HG03196 (cell line): ENCODE data around the gene TLE1.

Source experiments
- ATAC-seq: cut with Tn5 transposase; IDR thresholded peaks from one replicate; pipeline ENCODE4 v1.9.1; 2021; ENCODE audit not compliant: unreplicated experiment

The TLE1 gene

DNA sequence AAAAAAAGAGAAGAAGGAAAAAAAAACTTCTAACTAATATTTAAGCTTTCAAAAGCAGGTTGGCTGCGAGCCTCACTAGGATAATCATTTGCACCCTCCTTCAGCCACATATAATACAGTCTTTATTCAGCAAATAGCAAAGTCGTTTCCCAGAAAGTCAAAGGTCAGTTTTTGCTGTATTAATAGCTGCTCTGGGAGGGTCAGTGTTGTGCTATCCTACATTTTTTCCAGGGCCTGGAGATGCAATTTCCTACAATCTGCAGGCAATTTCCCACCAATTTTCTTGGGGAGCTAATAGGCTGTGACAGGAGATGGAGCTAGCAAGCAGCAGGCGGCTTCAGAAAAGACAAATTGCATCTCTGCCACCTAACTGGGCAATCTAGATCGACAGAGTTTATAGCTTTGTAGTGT, 136.8 kb downstream of the TLE1 start:
- ATAC-seq, result no peak

DNA sequence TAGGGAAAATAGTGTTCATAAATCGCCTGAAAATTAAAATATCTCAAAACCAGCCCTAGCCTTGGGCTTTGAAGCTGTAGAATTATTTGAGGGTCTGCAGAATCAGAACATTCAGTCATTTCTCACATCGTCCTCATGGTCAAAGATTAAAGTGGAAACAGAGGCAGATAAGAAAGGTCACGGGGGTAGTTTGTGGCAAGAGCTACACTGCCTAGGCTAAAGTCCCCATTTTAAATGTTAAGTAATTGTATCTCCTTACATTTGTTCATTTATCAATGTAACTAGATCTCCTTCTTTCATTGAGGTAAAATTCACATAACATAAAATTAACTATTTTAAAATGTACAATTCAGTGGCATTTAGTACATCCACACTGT, 139.2 kb downstream of the TLE1 start:
- no peak for ATAC-seq

DNA sequence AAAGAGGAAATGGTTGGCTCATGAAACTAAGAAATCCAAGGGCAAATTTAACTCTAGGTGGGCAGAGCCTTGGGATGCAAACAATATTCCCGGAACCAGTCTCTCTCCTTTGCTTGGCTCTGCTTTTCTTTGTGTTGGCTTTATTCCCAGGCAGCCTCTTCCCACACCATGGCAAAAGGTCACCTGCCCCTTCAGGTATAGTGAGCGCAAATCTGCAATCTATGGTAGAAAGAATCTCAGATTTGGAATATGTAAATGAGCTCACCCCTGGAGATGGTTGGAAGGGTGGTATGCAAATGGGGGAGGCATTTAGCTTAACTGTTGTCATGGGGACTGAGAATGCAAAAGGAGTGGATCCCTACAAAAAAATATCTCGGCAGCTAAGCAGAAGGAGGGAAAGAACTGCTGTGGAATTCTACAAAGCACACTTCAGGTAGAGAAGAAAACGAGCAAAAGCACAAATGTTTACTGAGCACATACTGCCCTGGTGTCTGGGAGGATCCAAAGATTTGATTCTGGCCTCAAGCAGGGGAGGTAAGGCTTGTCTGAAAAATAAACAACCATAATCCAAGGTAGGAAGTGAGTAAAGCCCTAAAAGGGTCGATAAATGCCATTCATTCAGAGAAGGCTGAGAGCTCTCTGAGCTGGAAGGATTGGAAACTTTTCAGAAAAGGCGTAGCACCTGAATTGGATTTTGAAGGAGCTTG, 139.7 kb downstream of the TLE1 start:
- ATAC-seq, result no peak

DNA sequence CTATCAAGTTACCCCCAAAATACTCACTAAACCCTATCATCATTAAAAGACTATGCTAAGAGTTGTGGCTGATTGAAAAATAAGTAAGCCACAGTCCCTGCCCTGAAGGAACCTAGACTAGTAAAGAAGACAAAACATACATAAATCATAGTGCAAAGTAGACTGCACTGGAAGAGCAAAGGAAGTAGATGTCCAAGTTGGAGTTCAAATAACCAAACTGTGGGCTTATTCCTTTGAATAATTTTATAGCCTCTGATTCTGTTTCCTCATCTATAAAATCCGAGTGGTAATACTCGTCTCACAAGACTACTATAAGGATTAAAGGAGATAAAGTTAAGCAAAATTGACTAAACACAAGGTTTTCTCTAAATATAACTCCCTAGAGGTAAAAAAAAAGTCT, 140.4 kb downstream of the TLE1 start:
- ATAC-seq, result no peak

DNA sequence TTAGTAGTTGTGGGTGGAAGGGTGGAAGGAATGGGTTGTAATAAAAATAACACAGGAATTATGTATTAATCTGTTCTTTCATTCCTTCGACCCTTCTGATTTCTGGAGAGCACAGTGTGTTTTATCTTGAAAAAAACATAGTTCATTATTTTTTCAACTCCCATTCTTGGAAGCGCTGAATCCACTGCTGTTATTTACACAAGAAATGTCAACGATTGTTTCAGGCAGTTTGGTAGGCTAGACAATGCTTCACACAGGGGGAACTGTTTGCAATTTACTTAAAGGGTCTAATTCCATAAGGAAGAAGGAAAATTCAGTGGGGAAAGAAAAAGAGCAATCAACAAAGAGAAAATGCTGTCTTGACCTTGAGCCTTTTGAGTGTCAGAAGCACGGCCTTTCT, 142.9 kb downstream of the TLE1 start:
- ATAC-seq, result no peak

DNA sequence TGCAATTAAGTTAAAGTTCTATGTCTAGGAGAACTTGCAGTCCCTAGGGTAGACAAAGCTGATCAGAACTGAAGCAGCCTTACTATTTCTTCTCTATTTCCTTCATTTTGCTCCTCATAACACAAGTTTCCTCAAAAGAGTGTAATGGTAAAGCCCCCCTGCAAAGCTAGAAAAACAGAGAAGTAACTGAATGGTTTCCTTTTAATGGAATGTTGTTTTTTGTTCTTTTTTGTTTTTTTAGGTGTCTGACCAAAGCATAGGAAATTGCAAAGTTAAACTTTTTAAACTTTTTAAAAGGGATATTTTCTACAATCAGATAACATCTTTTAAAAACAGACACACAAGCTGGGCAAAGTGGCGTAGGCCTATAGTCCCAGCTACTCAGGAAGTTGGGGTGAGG, 145.7 kb downstream of the TLE1 start:
- no peak for ATAC-seq

DNA sequence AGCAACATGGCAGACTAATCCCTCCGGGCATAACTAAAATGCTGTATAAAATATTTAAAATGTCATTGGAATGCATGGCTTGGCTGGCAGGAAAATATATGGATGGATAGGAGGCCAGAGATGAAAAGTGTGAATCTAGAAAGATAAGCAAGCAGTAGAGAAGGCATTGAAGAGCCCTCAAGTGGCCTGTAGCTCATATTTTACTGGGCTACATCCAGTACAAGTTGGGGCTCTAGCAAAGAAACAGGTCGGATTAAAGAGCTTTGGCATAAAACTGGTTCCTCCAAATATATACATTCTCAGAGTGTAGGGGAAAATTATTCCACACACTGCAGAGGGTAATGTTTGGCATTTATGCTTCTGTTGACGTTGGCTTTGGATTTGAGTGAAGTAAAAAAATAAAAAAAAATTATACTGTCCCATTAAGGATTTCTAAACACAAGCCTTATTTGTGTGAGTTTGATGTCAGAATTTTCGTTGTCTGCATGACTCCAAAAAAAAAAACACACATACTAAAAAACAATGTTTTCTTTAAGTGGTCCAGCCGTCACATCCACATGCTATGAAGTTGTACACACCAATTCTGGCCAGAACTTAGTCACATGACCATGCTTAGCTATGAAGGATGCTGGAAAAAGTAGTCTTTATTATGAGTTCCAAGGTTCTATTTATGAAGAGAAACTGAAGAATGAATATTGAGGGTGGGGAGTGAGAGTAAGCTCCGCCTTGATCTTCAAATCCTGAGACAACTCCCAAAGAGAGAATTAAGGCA, 147.0 kb downstream of the TLE1 start:
- no peak for ATAC-seq

DNA sequence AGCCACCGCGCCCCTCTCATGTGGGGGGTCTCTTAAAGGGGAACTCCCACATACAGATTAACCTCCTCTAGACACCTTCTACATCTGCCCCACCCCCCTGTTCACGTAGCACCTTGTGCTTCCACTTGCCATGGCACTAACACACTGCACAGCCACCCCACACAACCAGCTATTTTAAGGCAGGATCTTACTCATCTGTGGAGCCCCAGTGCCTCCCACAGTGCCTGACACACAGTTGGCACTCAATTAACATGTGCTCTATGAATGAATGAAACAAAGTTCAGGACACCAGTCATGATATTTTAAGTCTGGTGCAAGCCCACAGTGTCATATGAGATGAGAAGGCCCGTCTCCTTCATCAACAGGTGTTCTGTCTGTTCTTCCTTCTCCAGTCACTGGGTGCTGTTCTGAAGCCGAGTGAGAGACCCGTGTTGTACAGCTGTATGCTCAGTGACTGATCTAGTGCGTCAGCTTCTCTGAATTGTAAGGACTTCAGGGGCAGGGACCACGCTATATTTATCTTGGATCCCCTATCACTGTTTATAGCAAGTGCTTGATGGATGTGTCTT, 149.1 kb downstream of the TLE1 start:
- ATAC-seq, result no peak

DNA sequence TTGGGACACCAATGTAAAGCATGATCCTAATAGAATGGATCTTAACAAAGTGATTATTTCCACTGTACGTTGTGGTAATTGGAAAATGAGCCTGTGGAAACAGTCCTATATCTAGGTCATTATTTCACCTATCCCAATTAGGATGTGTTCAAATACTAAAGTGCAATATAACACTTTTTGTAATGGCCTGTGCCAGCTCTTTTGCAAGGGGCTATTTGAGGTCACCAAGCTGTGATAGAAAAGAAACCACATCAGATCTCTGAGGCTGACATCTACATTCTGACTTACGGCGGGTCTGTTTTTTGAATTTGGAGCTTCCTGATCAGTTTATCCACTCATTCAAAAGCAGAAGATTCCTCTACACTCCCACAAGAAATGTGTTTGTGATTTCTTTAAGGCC, 150.0 kb downstream of the TLE1 start:
- ATAC-seq, result no peak

DNA sequence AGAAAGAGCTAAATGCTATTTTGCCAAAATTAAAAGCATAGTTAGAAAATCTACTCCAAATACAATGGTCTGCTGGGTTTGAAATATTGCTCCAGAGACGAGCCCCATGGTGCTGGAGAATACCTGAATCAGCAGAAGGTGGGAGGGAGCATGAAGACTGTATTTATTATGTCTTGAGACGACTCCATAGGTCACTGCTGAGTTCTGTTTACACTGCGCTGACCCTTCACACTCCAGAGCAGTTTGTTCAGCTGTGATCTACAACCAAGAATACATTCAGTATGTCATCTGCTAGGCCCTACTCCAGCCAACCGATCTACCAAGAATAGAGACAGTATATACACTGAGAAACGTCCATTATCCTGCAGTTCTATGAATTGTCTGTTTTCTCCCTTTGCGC, 150.5 kb downstream of the TLE1 start:
- no peak for ATAC-seq

DNA sequence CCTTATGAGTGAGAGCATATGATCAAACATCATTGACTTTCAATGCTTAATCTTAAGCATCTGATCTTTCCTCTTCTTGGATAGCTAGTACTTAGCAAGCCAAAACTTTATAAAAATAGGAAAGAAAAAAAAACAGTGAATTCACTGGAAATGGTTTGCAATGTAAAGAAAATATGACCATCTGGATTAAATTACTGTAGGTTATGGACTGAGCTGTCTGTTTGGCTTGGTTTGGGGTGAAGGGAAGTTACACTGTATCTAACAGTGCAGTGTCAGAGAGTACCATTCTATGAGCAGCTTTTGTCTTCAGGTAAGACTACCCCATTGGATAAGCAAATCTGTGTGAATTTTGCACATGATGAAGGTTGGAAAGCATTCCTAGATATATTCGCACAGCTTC, 151.4 kb downstream of the TLE1 start:
- ATAC-seq, result no peak

DNA sequence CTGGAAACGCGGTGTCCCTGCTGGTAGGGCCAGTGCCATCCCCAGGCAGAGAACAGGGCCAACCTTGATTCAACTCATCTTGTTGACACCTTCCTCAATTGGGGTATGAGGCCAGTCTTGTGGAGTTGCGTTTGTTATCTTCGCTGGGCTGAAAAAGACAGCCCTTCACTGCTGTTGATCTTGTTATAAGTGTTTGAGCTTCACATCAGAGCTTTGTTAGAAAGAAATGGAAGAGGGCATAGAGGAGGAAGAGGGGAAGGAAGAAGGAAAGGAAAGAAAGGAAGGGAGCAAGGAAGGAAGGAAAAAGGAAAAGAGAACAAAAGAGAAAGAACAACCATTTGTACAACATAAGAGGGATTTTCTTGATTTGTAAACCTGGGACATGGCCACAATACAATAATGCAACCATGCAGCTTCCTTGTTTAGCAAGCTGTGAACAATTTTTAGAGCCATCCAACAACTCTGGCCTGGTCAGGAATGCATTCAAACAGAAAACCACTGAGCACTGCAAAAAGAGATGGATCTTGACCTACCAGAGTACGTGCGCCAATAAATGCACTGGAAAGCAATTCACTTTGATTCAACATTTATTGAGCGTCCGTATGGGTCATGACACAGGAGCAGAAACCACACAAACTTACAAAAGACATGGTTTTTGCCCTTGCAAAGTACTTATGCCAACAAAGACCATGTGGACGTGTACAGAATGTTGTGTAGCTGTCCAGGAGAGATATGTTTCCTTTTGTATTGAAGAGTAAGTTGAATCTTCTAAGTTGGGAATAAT, 152.9 kb downstream of the TLE1 start:
- ATAC-seq, result no peak

DNA sequence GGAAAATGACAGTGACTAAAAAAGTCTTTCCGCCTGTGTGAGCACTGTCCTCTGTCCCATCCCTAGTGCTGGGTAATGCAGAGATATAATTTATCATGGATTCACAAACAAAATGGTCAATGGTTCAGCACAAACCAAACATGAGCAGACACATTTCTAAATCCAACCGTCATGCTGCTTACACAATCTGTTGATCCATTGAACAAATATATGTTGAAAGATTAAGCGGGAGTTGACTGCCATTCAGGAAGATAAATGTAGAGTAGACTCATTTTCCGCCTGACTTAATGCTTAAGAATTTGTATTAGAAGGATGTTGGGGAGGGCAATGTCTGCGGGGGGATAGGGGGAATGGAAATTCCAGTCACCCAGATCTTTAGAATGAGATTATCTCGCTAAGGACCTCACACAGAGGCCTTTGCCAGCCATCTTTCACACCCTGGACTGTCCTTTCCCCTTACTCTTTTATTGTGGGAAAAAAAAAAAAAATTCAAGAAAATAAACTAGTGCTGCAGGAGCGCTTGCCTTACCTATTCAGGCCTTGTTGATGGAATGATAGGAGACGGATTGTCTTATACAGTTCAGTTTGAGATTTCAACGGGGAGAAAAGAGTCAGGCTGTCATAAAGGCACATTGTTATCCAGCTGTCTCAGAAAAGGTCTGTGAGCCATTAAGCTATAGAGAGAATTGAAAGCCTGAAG, 153.7 kb downstream of the TLE1 start:
- no peak for ATAC-seq

DNA sequence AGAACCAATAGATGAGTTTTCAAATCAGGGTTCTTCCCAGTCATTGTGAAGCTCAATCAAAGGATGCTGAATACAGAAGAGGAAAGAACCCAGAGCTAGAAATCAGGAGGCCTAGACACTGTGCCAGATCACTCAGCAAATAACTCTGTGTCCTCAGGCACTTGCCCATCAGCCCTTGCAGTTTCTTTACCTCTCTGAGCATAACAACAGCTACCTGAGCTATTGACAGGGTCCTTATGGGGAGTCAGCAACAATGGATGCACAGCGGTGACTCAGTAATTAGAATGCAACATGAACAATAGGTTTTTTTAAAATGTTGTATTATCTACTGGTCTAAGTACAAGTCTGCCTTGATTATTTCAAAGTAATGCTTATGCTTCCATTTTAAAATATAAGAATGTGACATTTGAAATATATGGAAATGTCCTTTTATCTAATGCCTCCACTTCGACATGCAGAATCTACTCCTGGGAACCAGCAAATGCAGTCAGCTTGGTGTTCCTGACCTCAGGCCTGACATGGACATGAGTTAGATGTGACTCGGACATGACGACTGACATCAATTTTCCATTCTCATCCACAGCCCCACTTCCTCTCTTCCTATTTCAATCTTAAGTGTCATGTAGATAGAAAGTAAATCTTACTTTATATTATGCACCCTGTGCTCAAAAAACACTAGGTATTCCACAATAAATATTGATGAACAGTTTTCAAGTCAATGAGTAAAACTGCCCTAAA, 155.0 kb downstream of the TLE1 start:
- ATAC-seq, result no peak
